Suppressor macrophage treated with lipopolysaccharide for 1 hour (primary cell): ENCODE measurements around the gene COL6A5.
A peak's percentile ranks its signal among the peaks of the same experiment; 100 is the strongest.
"Not testable (repeated sequence)": the region's sequence is repeated elsewhere in the genome, so short reads cannot be mapped to it uniquely, and the experiment has no call there.

ENCODE experiments used
- DNase-seq, 3 donors: peaks; one replicate each; pipeline ENCODE4 v3.0.0-alpha.2; 2020 to 2022

COL6A5 gene

DNA sequence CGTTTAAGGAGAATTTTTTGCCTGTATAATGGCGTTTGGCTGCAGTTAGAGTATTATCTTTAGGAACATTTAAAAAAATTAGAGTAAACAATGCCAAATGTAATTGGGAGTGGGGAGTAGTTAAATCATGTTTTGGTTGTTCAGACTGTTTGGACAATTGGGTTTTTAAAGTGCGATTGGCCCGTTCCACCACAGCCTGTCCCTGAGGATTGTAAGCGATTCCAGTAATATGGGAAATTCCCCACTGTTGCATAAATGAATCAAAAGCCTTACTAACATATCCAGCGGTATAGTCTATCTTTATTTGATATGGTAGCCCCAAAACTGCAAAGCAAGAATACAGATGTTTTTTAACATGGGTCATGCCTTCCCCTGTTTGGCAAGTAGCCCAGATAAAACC is 101.4 kb downstream of the COL6A5 start:
- not testable (repeated sequence) for DNase-seq

DNA sequence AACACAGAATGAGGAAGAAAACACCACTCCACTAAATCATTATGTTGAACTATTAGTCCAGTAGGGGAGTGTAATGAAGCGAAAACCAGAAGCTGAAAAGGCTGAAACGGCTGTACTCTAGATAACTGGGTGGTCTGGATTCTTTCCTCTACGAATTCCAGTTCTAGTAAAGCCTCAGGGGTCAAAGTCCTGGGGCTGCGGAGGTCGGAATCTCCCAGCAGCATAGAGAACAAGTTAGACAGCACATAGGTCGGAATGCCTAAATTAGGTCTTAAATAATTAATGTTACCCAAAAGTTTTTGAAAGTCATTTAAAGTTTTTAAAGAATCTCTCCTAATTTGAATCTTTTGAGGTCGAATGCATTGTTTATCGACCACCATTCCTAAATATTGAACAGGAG is 102.7 kb downstream of the COL6A5 start:
- not testable (repeated sequence) for DNase-seq

DNA sequence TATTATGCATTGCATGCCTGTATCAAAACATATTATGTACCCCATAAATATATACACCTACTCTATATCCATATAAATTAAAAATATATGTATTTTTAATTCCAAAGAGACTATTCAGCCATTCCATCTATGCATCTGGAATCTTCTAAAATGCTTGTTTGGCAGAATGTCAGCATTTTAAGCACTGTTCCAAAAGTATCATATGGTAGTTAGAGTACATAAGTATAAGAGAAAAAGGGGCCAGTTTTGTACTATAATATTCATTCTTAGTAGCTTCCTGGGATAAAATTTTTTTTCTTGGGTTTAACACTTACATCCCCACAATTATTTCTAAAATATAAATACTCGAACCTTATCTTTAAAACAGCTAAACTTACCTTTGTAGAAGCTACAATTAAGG is 111.1 kb downstream of the COL6A5 start:
- no peak for DNase-seq

DNA sequence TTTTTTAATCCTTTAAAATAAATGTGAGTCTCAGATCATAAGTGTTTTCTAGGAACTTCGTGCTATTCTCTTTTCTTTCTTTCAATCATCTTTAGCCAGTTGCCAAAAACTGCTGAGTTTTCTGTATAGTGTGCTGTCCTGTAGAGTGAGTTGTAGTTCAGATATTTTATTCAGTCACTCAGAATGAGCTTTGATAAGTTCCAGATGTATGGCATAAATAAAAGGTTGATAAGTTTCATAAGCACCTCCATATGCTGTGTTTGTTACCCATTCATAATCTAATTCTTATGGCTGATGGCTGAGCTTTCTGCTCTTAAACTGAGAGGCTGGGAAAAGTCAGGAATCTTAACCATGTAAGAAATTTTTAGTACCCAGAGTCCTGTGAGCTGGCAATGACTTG is 112.2 kb downstream of the COL6A5 start:
- no peak for DNase-seq

DNA sequence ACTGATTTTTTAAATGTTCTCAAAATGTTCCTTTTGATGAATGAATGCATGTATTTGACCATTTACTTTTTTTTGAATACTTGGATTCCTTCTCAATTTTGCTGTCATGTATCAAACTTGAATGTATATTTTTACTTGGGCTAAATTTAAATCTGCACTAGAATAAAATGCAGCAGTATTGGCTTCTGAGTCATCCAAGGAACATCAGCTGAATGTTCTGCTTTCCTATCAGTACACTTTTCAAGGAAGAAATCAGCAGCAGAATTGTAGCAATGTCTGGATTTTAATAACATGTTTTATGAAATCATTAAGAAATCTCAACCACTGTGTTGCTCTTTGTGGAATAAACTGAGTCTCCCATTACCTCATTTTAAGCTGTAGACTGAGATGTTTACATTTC is 114.5 kb downstream of the COL6A5 start:
- no peak for DNase-seq

DNA sequence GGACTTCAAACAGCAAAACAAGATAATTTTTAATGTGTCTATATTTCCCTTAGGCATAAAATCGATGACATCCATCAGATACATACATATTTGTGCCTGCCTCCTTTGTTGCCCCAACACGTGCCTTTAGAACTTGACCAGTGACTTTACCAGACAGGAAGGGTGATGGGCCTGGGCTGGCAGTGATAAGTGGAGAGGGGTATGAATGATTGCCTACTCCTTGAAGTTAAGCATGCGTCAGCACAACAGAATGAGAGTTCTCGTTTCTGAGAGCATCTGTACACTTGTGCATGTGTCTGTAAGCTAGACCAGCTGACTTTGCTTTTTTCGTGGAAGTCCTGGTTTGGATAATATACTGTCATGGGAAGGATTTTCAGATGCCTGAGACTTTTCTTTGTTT is 116.6 kb downstream of the COL6A5 start:
- no peak for DNase-seq

DNA sequence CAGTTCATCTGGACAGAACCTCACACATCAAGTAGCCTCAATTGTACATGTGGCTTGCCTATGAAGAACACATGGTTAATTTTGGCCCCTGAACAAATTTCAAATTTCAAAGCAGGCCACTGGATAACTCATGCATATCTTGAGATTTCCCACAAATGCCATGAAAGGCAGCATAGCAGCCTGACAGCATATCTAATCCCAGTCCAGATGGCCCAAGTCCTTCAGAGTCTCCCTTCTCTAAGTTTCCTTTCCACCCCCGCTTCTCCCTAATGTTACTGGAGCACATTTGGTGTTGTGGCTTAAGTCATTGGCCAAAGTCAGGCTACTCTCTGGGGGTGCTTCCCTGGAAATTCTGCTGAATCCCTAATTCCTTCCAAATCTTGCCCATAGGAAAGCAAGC is 117.7 kb downstream of the COL6A5 start:
- DNase-seq = no peak

DNA sequence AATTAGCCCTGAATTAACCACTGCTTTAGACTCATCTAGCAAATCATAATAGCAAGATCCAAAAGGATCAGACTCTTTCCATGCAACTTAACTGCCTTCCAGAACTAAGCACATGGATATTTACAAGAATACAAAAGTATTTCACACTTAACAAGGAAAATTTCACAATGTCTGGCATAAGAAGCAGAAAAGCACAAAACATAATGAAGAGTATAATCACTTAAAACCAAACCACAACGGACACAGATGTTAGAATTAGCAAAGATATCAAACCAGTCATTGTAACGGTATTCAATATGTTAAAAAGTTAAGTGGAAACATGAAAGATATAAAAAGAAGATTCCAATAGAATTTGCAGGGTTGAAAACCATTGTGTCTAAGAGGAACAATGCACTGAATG is 120.0 kb downstream of the COL6A5 start:
- DNase-seq = no peak

DNA sequence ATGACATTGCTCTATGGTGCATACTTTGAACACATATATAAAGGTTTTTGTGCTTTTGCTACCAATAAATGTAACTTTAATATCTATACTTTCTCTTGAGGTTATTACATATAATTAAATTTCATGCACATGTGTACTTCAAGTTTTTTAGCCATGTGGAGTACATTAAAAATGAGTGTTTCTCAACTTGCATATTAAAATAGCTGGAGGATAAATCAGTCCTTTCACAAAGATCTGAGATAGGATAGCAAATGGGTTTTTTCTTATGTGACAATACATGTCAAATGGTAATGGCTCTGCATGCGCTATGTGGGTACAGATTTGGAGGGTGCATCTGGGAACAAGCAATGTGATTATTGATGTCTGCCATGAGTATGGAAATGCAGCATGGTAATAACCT is 122.8 kb downstream of the COL6A5 start:
- no peak for DNase-seq

DNA sequence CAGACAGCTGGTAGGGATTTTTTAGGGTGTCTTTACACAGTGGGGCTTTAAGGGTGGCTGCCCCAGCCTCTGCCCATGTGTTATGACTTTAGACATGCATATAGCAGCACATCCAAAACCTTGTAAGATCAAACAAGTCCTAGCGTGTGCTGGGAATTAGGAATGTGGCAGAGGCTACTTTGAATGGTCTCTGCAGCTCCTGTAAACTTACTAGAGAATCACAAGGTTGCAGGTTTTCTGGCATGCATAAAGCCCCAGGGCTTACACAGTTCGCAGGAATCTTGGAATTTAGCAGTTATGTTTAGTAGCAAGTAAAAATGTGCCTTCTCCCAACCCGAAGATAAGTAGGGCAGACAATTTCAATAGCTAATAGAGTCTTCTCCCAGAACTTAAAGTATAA is 124.7 kb downstream of the COL6A5 start:
- DNase-seq = no peak

DNA sequence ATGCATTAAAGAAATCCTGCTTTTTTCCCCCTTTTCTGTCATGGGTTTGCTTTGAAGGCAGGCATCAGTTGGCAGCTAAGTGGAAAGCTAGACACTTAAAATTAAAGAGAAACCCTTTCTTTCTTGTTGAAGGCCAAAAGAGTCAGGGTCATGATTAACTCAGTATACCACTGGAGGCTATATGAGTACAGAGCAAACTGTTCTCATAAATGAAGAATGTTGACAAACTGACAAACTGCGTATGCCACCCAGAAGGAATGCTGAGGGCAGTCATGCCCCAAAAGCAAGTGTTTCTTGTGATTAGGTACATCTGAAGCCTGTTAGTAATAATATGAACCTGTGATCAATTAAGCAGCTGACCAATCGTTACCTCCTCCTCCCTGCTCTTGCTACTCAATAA is 127.9 kb downstream of the COL6A5 start:
- no peak for DNase-seq

DNA sequence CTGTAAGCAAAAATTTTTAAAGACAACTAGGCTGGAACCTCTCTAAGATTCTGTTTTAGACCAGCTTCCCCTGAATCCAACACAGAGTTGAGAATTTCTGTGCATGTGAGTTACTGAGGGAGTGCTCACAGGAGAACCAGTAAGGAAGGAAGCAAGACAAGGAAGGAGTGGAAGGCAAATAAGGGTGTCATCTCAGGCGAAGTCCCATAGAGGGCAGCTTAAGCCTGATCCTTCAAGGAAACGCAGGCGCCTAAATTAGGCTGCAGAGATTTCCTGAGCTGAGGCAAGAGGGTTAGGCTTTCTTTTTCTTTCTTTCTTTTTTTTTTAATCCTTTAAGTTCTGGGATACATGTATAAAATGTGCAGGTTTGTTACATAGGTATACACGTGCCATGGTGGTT is 135.3 kb downstream of the COL6A5 start:
- DNase-seq = peak in 1 of 3 donors; percentile 3

DNA sequence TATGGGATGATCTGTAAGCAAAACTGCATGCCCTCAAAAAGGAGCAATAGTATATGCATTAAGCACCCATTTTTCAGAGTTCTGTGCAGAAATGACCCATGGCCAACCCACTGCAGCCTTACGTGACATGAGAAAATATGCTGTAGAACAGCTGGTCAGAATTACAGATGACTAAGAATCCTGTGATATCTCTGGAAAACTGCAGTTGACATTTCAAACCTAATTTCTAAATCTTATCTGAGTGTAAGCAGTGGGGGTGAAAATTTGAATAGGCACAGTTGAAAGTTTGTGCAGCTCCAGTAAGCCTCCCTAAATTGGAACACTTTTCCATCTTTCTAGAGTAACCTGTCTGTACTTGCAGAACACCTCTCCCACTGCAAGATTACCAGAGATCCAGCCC is 142.8 kb downstream of the COL6A5 start:
- DNase-seq = no peak

DNA sequence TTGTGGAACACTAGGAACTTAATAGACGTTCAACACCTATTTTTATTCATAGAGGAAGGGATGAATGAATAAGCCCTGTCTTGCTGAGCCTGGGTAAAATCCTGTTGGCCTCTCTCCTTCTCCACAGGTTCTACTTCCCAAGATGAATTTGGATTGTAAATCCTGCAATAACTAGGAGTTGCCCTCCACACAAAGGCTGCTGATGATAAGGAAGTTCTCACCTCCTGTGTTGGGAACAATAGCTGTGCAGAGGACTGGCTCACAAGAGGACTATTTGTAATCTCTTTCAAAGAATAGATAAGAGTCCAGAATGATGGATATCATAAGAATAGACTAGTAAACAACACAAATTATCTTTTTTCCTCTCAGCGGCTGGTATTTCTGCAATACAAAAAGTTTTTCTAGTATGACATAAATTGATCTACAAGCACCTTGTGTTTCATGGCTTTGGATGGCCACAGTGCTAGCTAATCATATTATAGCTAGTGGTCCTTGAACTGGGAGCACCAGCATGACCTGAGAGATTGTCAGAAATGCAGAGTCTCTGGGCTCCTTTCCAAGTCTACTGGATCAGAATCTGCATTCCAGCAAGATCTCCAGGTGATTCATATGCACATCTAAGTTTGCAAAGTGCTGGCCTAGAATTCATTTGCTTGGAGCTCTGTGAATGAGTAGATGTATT is 143.4 kb downstream of the COL6A5 start:
- DNase-seq = no peak

DNA sequence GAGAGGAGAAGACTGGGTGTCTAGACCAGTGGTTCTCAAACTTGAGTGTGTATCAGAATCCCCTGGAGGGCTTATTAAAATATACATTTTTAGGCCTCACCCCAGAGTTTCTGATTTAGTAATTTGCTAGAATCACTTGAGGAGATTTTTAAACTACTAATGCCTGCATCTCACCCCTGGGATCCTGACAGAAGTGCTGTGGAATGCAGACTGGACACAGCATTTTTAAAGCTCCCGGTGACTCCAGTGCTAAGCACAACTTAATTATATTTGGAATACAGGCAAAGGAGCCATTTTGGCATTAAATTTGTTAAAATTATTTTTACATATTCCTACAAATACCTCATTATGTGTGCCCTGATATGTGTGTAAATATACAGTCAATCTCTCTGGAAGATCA is 144.8 kb downstream of the COL6A5 start:
- no peak for DNase-seq

DNA sequence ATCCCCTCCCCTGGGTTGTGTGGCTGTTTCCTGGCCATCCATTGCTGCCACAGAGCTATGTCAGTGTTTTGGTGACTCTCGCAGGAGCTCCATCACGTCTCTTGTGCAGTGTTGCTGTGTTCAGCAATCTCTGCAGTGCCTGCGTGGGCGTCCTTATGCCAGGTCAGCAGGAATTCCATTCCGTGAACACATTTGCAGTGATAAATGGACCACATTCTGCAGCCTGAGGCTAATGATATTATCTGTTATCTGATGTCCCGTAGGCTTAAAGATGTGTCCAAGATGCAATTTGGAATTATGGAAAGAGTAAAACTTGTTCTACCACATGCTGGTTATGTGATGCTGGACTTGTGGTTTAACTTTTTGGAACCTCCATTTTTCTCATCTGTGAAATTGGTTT is 146.0 kb downstream of the COL6A5 start:
- DNase-seq = no peak

DNA sequence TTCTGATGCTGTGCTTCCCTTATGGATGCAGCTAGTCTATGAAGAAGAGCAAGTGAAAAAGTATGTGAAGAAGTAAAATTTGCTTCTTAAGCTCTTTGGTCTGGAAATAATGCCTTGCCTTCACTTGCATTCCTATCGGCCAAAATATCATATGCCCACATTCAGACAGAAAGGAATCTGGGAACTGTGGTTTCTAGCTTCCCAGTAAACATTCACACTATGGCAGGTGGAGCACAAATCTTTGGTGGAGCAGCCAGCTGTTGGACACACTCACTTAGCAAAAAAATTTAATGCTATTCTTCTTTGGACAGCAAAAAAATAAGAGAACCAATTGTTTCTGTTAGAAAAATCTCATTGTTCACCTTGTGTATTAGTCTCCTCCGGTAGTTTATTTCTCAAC is 159.2 kb downstream of the COL6A5 start:
- DNase-seq = no peak

DNA sequence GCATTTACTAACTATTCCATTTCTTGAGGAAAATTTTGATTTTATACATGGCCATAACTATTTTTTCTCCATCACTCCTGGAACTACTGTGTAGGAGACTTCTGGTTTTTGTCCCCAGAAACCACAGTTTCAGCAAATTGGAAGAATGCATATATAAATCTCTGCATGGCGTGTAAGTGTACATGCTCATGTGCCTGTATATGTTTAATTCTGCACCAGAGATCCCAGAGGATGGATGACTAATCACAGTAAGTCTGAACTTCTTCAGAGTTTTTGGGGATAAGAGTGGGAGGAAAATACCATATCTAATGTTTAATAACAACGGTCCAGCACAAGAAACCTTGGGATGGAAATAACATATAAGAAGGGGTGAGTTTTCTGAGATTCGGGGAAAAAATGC is 160.6 kb downstream of the COL6A5 start:
- no peak for DNase-seq

DNA sequence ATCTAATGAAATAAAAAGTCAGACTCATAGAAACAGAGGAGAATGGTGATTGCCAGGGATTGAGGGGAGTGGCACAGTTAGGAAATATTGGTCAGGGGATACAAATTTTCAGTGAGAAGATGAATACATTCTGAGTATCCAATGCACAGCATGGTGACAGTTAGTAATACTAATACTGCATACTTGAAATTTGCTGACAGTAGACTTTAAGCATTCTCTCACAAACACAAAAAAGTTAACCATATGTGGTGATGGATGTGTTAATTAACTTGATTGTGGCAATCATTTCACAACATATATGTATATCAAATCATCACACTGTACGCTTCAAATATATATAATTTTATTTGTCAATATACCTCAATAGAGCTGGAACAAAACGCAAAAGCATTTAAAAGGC is 162.3 kb downstream of the COL6A5 start:
- no peak for DNase-seq

DNA sequence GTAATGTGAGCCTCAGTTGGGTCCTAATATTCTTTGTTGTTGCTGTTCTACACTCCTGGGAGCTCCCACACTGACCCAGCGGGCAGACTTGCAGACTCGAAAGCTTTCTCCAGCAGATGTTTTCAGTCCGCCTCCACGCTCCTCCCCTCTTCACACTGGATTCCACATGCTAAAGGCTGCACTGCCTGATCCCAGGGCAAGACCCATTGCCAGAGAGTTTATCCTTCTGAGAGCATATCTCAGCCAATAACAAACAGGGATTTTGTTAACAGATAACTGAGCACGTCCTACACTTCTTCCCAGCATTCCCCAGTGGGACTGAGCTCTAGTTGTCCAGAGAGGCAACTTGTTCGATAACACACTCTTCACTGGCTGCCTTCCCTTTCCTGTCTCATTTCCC is 163.5 kb downstream of the COL6A5 start:
- DNase-seq = no peak

DNA sequence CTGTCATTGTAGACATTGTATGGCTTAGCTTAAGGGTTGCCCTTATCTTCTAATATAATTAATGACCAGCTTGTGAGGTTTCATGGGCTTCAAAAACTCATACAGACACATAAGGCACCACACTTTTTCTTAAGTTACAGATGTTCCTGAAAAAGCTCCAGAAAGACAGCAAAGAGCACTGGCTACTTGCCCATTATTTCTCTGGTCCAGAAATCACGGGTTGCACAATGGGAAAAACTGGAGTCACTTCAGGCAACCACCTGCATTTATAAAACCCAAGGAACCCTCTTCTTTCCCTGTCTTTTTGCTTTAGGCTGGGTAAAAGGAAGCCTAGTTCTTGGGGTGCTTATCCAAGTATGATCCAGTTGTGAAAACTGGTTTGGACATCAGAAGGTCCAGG is 169.2 kb downstream of the COL6A5 start:
- DNase-seq = no peak

DNA sequence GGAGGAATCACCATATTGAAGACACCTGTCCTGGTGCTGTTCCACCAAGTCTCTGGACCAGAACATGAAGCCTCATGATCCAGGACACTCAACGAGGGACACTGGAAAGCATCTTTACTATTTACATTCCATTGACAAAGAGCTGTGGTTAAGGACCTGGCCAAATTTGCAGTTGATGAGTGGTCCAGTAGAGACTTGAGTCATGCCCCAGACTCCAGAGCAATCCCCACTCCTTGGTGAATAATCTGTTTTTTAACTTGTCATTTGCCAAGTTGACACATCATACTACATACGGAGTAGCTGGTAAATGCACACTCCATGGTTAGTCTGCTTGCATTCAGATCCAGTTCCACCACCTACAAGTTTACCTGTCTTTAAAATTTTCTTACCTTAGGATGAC is 170.3 kb downstream of the COL6A5 start:
- no peak for DNase-seq

DNA sequence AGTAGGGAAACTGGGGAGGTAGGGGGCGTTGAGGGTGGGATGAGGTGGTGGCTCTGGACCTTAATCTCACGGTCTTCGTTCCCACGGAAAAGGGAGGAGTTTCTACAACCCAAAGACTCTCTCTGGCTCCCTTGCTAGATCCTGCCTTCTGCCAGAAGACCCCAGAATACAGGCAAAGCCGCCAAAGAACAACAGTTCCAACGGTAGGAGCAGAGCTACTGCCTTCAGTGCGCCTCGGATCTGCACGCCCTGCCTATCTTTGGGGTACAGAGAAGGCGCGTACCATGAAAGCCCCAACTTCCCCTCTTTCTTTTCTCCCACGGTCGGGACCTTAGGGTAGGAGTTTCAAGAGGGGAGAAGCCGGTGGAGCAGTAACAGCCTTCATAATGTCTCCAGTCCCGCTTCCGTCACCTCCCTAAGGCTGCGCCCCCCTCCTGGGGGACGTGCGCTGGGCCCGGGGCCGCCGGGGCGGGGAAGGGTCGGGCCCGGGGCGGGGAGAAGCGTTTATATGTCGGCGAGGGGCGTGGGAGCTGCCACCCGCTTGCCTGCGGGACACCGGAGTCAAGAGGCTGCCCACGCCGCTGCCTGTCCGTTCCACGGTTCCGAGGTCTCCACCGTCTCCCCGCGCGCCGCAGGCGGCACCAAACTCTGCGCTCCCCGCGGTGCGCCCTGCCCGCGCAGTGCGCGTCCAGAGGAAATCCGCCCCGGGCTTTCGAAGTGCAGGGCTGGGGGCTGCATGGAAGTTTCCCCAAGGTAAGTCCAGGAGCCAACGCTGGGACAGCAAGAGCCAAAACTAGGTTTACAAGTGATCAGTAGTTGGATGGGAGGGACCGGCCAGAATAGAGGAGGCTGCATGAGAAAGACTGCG is 171.4 kb downstream of the COL6A5 start, which contains the start of gene COL6A6:
Gene COL6A6, plus strand, starts transcription at position 533 of the 868 bp plus-strand sequence. CDS start 43,188 bp downstream, outside the sequence.
- DNase-seq = no peak

DNA sequence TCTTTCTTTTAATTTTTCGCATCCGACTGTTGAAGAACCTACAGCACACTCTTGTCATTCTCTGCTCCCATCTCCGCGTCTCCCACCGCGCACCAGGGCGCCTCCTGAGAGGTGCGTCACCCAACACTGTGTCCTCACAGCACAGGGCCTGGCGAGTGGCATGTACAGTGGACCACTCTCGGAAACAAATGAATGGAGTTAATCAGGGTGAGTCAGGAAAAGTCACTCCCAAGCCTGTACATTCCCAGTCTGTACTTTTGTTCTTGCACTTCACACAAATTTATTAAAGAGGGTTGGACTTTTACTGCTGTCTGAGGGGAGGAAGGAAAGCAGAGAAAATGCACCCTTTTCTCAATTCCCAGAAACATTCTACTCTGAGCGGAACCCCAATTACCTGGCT is 172.1 kb downstream of the COL6A5 start:
- no peak for DNase-seq

DNA sequence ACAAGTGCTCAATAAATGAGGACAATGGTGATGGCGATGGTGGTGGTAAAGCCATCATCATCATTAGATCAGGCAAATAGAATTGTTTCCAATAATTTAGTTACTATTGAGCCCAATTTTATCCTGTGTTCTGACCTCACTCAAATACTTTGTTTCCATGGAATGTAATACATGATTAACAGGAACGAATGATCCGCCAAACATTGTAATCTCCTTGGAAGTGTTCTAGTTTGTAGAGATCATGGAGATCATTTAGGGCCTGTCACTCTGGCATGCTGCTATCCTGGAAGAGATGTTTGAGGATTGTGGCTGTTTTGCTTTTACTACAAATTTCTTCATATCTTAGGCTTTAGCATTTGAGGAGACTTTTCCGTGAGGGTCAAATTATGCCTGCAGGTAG is 174.3 kb downstream of the COL6A5 start:
- no peak for DNase-seq
